GM19468 (cell line): ENCODE results near the gene LRRTM2.
"Not testable (repeated sequence)": the region's sequence is repeated elsewhere in the genome, so short reads cannot be mapped to it uniquely, and the experiment has no call there.

ENCODE experiments used
- ATAC-seq: cut with Tn5 transposase; IDR thresholded peaks from one replicate; pipeline ENCODE4 v1.9.1; 2021; ENCODE audit warnings: mild to moderate bottlenecking, moderate library complexity, moderate number of reproducible peaks; ENCODE audit not compliant: unreplicated experiment; ENCODE audit errors: extremely low read depth

LRRTM2 gene

GRCh38 chr5:138843316-138844124 is 31.6 kb downstream of the LRRTM2 start:
- ATAC-seq, result no peak

GRCh38 chr5:138841531-138841930 is 33.6 kb downstream of the LRRTM2 start:
- ATAC-seq, result no peak

GRCh38 chr5:138840103-138840502 is 35.0 kb downstream of the LRRTM2 start:
- ATAC-seq, result no peak

GRCh38 chr5:138837160-138837559 is 38.0 kb downstream of the LRRTM2 start:
- ATAC-seq, result no peak

GRCh38 chr5:138834853-138835252 is 40.3 kb downstream of the LRRTM2 start:
- not testable (repeated sequence) for ATAC-seq

- ATAC-seq, result no peak
Observed at GRCh38 chr5:138833726-138834480, 41.2 kb downstream of the LRRTM2 start.

GRCh38 chr5:138833080-138833479 is 42.1 kb downstream of the LRRTM2 start:
- no peak for ATAC-seq

GRCh38 chr5:138832218-138832617 is 42.9 kb downstream of the LRRTM2 start:
- ATAC-seq, result no peak

- ATAC-seq, result no peak
Observed at GRCh38 chr5:138831703-138832102, 43.4 kb downstream of the LRRTM2 start.

- ATAC-seq, result no peak
Observed at GRCh38 chr5:138829341-138829740, 45.8 kb downstream of the LRRTM2 start.

- ATAC-seq, result no peak
Observed at GRCh38 chr5:138828556-138828955, 46.6 kb downstream of the LRRTM2 start.

GRCh38 chr5:138824924-138825863 is 49.9 kb downstream of the LRRTM2 start:
- ATAC-seq, result no peak

GRCh38 chr5:138824516-138824915 is 50.6 kb downstream of the LRRTM2 start:
- no peak for ATAC-seq

GRCh38 chr5:138820695-138821094 is 54.4 kb downstream of the LRRTM2 start:
- no peak for ATAC-seq

- ATAC-seq, result no peak
Observed at GRCh38 chr5:138819081-138819480, 56.1 kb downstream of the LRRTM2 start.
